Measurements from ENCODE around the gene CCBE1.

DNA sequence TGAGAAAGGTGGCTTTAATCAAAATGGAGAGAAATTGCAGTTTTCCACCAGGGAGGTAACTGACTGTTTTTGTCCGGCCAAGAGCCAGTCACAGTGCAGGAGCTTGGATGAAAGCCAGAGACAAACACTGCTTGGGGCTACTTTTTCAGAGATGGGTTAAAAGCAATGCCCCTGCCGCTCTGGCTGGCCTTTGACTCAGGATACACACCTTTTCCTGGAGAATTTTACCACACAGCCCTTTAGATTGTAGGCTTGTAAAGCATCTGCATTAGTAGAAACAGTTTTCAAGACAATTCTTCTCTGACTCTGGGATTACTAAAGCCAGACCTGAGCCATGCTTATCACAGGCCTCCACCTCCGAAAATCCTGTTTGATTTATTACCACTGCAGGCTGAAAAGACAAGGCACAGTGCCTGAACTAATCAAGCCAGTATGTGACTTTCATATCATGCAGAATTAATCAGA lies 79.7 kb downstream of the CCBE1 start:
- TF ChIP-seq POLR2A (IDR thresholded peaks at IDR 0.05; ENCODE audit: low read length) = no peak
- no peak for TF ChIP-seq GATA1 (IDR thresholded peaks at IDR 0.05; ENCODE audit: low read depth, low read length)

Measured in erythroblast (primary cell).